Activated CD4-positive, alpha-beta T cell treated with anti-CD3 and anti-CD28 coated beads for 36 hours (primary cell): ENCODE data around the gene HLA-G. TPM values are rescaled to one million over a fixed set of nuclear protein-coding genes. Genes with fewer than 3 reads are reported as not detected.

Experiments
- ATAC-seq: fragments of 200-7000 bp; cut with Tn5 transposase; one replicate; pipeline ENCODE4 v1.10.0; 2021; ENCODE audit warnings: mild to moderate bottlenecking, moderate library complexity
- CTCF ChIA-PET: fragments of 350-600 bp; sonication (Branson Sonifier 250); formaldehyde crosslinking; loops from one replicate; lab custom pipeline; 2021; ENCODE audit warnings: antibody characterized with exemption; lab: Charles Lee
- POLR2A ChIA-PET: fragments of 350-600 bp; sonication (Branson Sonifier 250); formaldehyde crosslinking; loops from one replicate; lab custom pipeline; 2021; ENCODE audit warnings: antibody characterized with exemption, inconsistent platforms; lab: Charles Lee
- DNase-seq: peaks from one replicate; pipeline ENCODE4 v3.0.0-alpha.2; 2020
- H3K27ac Mint-ChIP-seq: one replicate; pipeline ENCODE4 v1.8.0; 2021; ENCODE audit warnings: mixed read lengths
- H3K27me3 Mint-ChIP-seq: one replicate; pipeline ENCODE4 v1.8.0; 2021; ENCODE audit warnings: mixed read lengths
- H3K36me3 Mint-ChIP-seq: one replicate; pipeline ENCODE4 v1.8.0; 2021; ENCODE audit warnings: low read depth, mixed read lengths
- H3K4me1 Mint-ChIP-seq: one replicate; pipeline ENCODE4 v1.8.0; 2021; ENCODE audit warnings: mixed read lengths
- H3K4me3 Mint-ChIP-seq: one replicate; pipeline ENCODE4 v1.8.0; 2021; ENCODE audit warnings: mild to moderate bottlenecking, moderate library complexity, mixed read lengths
- H3K9me3 Mint-ChIP-seq: one replicate; pipeline ENCODE4 v1.8.0; 2021; ENCODE audit warnings: low read depth, mixed read lengths
- intact Hi-C, 2 experiments: fragments of 100-400 bp; cut with DNase I in 1 of 2; cut with micrococcal nuclease in 1 of 2; formaldehyde crosslinking; loops; one replicate each; pipeline versions ENCODE4 v1.14.2 to v1.15.1; 2022 to 2024; cut with DNase I, micrococcal nuclease
- total RNA-seq, 2 experiments: library from RNA; stranded (reverse); gene quantifications; one replicate each; pipeline ENCODE4 v1.2.3, GENCODE V29; 2021

The HLA-G gene
- total RNA-seq, 2 experiments from 2014 or later, result 0.35 to 0.55 TPM

DNA sequence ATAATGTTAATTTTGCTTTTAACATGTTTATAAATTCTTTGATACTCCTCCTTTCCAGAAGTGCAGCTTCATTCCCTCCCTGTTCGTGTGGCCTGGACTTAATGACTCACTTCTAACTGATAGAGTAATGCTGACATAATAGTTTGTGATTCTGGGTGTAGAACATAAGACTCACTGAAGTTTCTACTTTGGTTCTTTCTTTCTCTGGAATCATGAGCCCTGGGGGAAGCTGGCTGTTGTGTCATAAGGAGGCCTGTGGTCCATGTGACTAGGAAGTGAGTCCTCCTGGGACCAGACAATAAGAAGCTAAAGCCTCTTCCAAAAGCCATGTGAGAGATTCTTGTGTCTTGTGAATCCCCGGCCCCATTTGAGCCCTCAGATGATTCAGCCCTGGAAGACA lies 30.5 kb upstream of the HLA-G start:
- Mint-ChIP-seq H3K36me3 (peaks cover 4% of the 10 kb centered on the region), H3K4me3 (no peak overlapping the region)

GRCh38 chr6:29797966-29798365 lies 29.7 kb upstream of the HLA-G start:
- POLR2A ChIA-PET, result no interaction called here
- intact Hi-C loops, result loop anchor here (1.0 kb wide), 2 partner anchors 154 to 157 kb away; no protein-coding TSS in a partner anchor

More for the DNA sequence above, 30.5 kb upstream of the HLA-G start:
- ChIA-PET CTCF (interaction anchor here (0.9 to 1.1 kb wide), 3 partner anchors 37 to 178 kb away, joined by 3 read pairs; no protein-coding TSS in a partner anchor), POLR2A (no interaction called here)
- intact Hi-C loops, result no loop called here
- Mint-ChIP-seq H3K27me3 (peaks cover 27% of the 10 kb centered on the region), H3K27ac (peak overlapping the region; percentile 1), H3K9me3 (no peaks in the 10 kb centered on the region), H3K4me1 (peaks cover 11% of the 10 kb centered on the region)
- DNase-seq (peak; percentile 10), ATAC-seq (peak; percentile 49)

DNA sequence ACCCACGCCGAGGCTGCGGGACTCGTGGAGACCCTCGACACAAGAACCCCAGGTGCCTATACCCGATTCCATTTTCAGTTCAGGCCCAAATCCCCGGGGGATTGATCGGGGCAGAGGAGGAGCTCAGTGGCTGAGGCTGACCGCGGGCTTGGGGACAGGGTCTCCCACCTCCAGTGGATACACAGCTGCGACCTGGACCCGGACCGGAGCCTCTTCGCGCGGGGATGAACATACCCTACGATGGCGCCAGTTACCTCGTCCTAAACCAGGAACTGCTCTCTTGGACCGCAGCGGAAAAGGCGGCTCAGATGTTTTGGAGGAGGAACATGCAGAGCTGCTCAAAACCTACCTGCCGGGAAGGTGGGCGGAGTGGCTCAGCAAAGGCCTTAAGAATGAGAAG lies 27.4 kb upstream of the HLA-G start:
- no peaks in the 10 kb centered on the region for H3K36me3 Mint-ChIP-seq
- intact Hi-C loops, result no loop called here
- H3K4me3 Mint-ChIP-seq, result no peak overlapping the region
- ChIA-PET POLR2A (no interaction called here), CTCF (interaction anchor here (0.9 to 1.1 kb wide), 2 partner anchors 11 to 97 kb away, joined by 3 to 4 read pairs; no protein-coding TSS in a partner anchor)
- no peak overlapping the region for H3K27ac Mint-ChIP-seq
- no peaks in the 10 kb centered on the region for H3K9me3 Mint-ChIP-seq
- H3K27me3 Mint-ChIP-seq, result peaks cover 13% of the 10 kb centered on the region
- ATAC-seq (no peak), DNase-seq (no peak)
- H3K4me1 Mint-ChIP-seq, result peaks cover 4% of the 10 kb centered on the region

More at GRCh38 chr6:29797966-29798365, 29.7 kb upstream of the HLA-G start:
- DNase-seq (no peak), ATAC-seq (no peak)
- Mint-ChIP-seq H3K4me1 (peaks cover 9% of the 10 kb centered on the region), H3K36me3 (peaks cover 4% of the 10 kb centered on the region), H3K9me3 (no peaks in the 10 kb centered on the region), H3K4me3 (no peak overlapping the region), H3K27me3 (peaks cover 27% of the 10 kb centered on the region), H3K27ac (no peak overlapping the region)
- CTCF ChIA-PET, result interaction anchor here (0.9 kb wide), 1 partner anchor 177 kb away, joined by 3 read pairs; no protein-coding TSS in a partner anchor

DNA sequence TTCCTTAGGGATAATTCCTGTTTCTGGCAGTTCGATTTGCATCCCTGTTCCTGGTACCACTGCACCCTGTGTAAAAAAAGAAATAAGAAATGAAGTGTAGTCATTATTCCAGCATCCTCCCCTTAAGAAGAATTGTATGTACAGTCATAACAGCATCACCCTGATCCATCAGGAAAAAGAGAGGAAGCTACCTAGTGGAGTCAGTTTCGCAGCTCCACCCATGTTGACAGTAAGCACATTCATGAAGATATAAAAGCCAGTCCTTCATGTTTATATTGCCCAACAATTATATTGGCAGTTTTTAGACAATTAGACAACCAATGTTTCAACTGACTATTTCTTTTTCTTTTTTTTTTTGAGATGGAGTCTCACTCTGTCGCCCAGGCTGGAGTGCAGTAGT lies 21.2 kb upstream of the HLA-G start:
- Mint-ChIP-seq H3K36me3 (no peaks in the 10 kb centered on the region), H3K4me3 (no peak overlapping the region), H3K9me3 (no peaks in the 10 kb centered on the region), H3K27me3 (peaks cover 13% of the 10 kb centered on the region), H3K4me1 (peaks cover 4% of the 10 kb centered on the region), H3K27ac (no peak overlapping the region)
- intact Hi-C loops, result no loop called here
- ChIA-PET POLR2A (no interaction called here), CTCF (interaction anchor here (0.6 kb wide), 1 partner anchor 188 kb away, joined by 3 read pairs; no protein-coding TSS in a partner anchor)
- ATAC-seq, result no peak
- DNase-seq, result no peak

GRCh38 chr6:29809249-29809648 lies 18.4 kb upstream of the HLA-G start:
- peaks cover 4% of the 10 kb centered on the region for H3K4me1 Mint-ChIP-seq

DNA sequence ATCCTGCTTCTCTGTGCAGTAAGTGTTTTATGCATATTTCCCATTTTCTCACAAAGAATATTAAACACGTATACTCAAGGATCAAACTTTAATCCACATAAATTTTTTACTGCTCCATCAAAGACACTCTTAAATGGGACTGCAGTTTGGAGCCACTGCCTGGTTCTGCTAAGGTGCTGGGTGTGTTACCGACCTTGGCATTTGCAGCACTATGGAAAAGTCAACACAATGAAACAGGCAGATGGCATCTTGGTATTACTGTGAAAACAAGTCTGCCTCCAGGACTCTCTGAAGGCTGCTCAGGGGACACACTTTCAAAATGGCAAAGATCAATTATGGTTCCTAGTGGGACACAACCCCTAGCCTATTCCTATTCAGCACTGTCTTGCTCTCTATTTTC lies 17.3 kb upstream of the HLA-G start:
- peaks cover 4% of the 10 kb centered on the region for H3K4me1 Mint-ChIP-seq
- ATAC-seq, result no peak

More at GRCh38 chr6:29809249-29809648, 18.4 kb upstream of the HLA-G start:
- DNase-seq (no peak), ATAC-seq (peak; percentile 36)
- intact Hi-C loops, result no loop called here
- Mint-ChIP-seq H3K27me3 (peaks cover 10% of the 10 kb centered on the region), H3K9me3 (no peaks in the 10 kb centered on the region), H3K27ac (no peak overlapping the region), H3K4me3 (no peak overlapping the region), H3K36me3 (no peaks in the 10 kb centered on the region)
- CTCF ChIA-PET, result interaction anchor here (0.5 to 2.0 kb wide), 5 partner anchors 22 to 154 kb away, joined by 3 to 9 read pairs (median 3); no protein-coding TSS in a partner anchor
- POLR2A ChIA-PET, result interaction anchor here (0.7 kb wide), 1 partner anchor 15 kb away, joined by 3 read pairs; no protein-coding TSS in a partner anchor

DNA sequence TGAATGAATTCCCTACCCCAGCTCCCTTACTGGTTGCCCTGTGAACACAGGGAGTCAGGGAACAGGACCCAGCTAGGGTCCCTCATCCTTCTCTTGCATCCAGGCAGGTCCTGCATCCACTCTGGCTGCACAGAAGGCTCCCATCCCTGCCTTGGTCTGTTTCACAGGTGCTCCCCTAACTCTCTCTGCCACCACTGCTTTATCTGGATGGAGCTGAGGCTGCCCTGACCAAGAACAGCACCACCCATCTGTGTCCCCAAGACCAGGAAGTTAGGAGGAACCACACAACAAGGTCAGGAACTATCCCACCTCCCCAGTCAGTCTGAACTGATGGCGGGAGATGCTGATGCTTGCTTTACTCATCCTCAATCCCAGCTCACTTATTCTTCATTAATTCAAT lies 16.2 kb upstream of the HLA-G start:
- H3K27me3 Mint-ChIP-seq, result peaks cover 8% of the 10 kb centered on the region
- no peaks in the 10 kb centered on the region for H3K36me3 Mint-ChIP-seq
- no peak for DNase-seq
- intact Hi-C loops, result loop anchor here in 1 of 2 experiments (5.0 kb wide), 1 partner anchor 91 kb away; no protein-coding TSS in a partner anchor
- ATAC-seq, result no peak
- no peak overlapping the region for H3K27ac Mint-ChIP-seq
- H3K4me3 Mint-ChIP-seq, result no peak overlapping the region
- H3K4me1 Mint-ChIP-seq, result peaks cover 6% of the 10 kb centered on the region
- H3K9me3 Mint-ChIP-seq, result no peaks in the 10 kb centered on the region
- ChIA-PET POLR2A (no interaction called here), CTCF (interaction anchor here (1.1 kb wide), 1 partner anchor 12 kb away, joined by 3 read pairs; no protein-coding TSS in a partner anchor)

More for the DNA sequence above, 17.3 kb upstream of the HLA-G start:
- Mint-ChIP-seq H3K4me3 (no peak overlapping the region), H3K36me3 (no peaks in the 10 kb centered on the region), H3K27me3 (peaks cover 8% of the 10 kb centered on the region), H3K9me3 (no peaks in the 10 kb centered on the region), H3K27ac (no peak overlapping the region)
- CTCF ChIA-PET, result interaction anchor here (2.0 kb wide), 1 partner anchor 72 kb away, joined by 9 read pairs; no protein-coding TSS in a partner anchor
- POLR2A ChIA-PET, result interaction anchor here (0.6 kb wide), 1 partner anchor 95 kb away, joined by 4 read pairs; no protein-coding TSS in a partner anchor
- intact Hi-C loops, result loop anchor here (1.0 to 5.0 kb wide), 2 partner anchors 92 to 94 kb away; no protein-coding TSS in a partner anchor
- no peak for DNase-seq

DNA sequence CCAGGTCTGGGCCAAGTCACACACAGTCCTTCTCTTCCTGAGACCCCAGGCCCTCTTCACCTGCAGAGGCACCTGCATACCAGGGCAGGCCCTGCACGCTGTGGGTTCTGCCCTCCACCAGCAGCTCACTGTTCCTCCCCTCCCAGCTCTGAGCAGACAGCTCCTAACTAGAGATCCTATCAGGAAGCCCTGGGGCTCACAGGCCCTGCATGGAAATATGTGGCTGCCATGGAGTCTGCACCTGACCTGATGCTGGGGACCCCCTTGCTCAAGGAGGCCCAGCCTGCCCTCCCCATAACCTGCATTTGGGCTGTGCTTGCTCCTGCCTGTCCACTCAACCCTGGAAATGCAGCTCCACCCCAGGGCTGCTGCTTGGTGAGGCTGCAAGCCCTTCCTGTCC lies 14.6 kb upstream of the HLA-G start:
- CTCF ChIA-PET, result interaction anchor here (1.1 to 1.2 kb wide), 2 partner anchors 8 to 110 kb away, joined by 3 read pairs; no protein-coding TSS in a partner anchor

DNA sequence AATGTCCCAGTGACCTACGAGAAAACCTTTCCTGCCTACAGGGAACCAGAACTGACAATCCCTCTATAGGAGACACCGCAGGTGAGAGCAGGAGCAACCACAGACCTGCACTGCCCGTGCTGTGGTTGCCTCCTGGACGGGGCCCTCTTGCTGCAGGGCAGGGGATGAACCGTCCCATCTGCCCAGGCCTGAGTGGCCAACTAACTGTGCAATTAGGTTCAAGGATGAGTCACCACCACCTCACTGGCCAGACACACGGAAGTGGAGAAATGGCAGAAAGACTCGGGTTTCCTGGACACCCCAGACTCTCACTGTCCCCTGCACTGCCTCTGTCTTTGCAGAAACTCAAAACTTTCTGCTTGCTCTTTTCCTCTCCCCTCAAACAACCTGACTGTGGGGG lies 13.8 kb upstream of the HLA-G start:
- ChIA-PET CTCF (no interaction called here), POLR2A (no interaction called here)
- H3K4me3 Mint-ChIP-seq, result no peak overlapping the region
- H3K4me1 Mint-ChIP-seq, result peaks cover 8% of the 10 kb centered on the region
- no peak for ATAC-seq
- H3K36me3 Mint-ChIP-seq, result no peaks in the 10 kb centered on the region
- H3K27ac Mint-ChIP-seq, result no peak overlapping the region
- intact Hi-C loops, result loop anchor here in 1 of 2 experiments (5.0 kb wide), 1 partner anchor 88 kb away; no protein-coding TSS in a partner anchor
- DNase-seq, result no peak
- H3K27me3 Mint-ChIP-seq, result peaks cover 11% of the 10 kb centered on the region
- H3K9me3 Mint-ChIP-seq, result no peaks in the 10 kb centered on the region

More for the DNA sequence above, 14.6 kb upstream of the HLA-G start:
- no peaks in the 10 kb centered on the region for H3K36me3 Mint-ChIP-seq
- H3K9me3 Mint-ChIP-seq, result no peaks in the 10 kb centered on the region
- no peak for DNase-seq
- H3K27me3 Mint-ChIP-seq, result peaks cover 12% of the 10 kb centered on the region
- POLR2A ChIA-PET, result no interaction called here
- ATAC-seq, result no peak
- intact Hi-C loops, result loop anchor here in 1 of 2 experiments (5.0 kb wide), 1 partner anchor 89 kb away; no protein-coding TSS in a partner anchor
- H3K4me1 Mint-ChIP-seq, result peaks cover 8% of the 10 kb centered on the region
- H3K27ac Mint-ChIP-seq, result no peak overlapping the region
- H3K4me3 Mint-ChIP-seq, result no peak overlapping the region

GRCh38 chr6:29814379-29815117 lies 13.1 kb upstream of the HLA-G start:
- Mint-ChIP-seq H3K4me3 (no peak overlapping the region), H3K9me3 (no peaks in the 10 kb centered on the region), H3K27ac (no peak overlapping the region), H3K27me3 (peaks cover 15% of the 10 kb centered on the region), H3K4me1 (peaks cover 5% of the 10 kb centered on the region), H3K36me3 (no peaks in the 10 kb centered on the region)
- DNase-seq (no peak), ATAC-seq (no peak)
- ChIA-PET CTCF (interaction anchor here (0.6 kb wide), 1 partner anchor 20 kb away, joined by 3 read pairs; no protein-coding TSS in a partner anchor), POLR2A (no interaction called here)
- intact Hi-C loops, result loop anchor here in 1 of 2 experiments (5.0 kb wide), 1 partner anchor 88 kb away; no protein-coding TSS in a partner anchor

DNA sequence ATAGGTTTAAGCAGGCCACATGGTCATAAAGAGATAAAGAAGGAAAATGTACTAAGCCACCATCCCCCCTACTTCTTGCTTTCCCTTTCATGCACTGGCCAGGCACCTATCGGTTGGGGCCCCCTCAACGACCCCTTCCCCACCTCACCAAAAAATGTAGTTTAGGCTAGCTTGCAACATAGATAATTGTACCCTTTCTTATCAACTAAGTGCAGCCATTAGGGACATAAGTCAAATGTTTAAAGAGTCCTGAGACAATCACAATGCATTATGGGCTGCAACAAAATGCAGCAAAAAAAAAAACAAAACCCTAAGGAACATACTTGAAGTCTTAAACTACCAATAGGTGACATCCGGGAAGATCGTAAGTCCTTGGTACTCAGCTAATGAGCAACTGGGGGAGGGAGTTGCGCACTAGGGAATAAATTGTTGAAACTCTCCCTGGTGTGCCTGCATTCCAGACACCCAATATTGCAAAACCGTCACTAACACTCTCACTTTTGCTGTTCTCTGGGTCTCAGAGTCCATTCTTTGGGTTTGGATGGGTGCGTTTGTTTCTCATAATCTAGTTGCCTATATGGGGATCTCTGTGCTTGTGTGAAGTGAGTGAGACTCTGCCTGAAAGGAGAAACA lies 12.4 kb upstream of the HLA-G start:
- intact Hi-C loops, result no loop called here
- POLR2A ChIA-PET, result no interaction called here
- CTCF ChIA-PET, result interaction anchor here (0.6 to 1.2 kb wide), 3 partner anchors 19 to 112 kb away, joined by 3 read pairs; no protein-coding TSS in a partner anchor
- no peak overlapping the region for H3K27ac Mint-ChIP-seq
- H3K9me3 Mint-ChIP-seq, result no peaks in the 10 kb centered on the region
- peaks cover 16% of the 10 kb centered on the region for H3K27me3 Mint-ChIP-seq
- H3K36me3 Mint-ChIP-seq, result no peaks in the 10 kb centered on the region
- H3K4me1 Mint-ChIP-seq, result peaks cover 5% of the 10 kb centered on the region
- DNase-seq (no peak), ATAC-seq (no peak)
- no peak overlapping the region for H3K4me3 Mint-ChIP-seq
